ENCODE measurements around the gene B4GALNT4. TPM values are rescaled to one million over a fixed set of nuclear protein-coding genes. Genes with fewer than 3 reads are reported as not detected.
"Not testable (repeated sequence)": the region's sequence is repeated elsewhere in the genome, so short reads cannot be mapped to it uniquely, and the experiment has no call there.

The B4GALNT4 gene
- total RNA-seq, 1 donor from 2014 or later = 201 TPM

DNA sequence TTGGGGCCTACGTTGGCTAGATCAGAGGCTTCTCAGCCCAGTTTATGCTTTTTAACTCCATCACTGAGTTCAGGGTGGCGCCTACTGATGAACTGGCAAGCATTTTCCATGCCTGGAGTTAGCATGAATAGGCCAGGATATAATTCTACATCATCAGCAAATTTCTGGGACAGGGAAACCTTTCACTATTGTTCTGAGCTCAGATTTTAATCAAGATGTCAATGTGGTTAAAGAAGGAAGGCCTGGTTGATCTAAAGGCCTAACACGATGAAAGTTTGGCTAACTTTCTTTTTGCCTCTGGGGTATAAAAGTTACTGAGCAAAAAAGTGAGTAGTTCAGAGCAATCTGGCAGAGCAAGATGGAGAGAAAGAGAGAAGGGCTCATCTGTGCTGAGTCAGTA lies 27.0 kb upstream of the B4GALNT4 start:
- TF ChIP-seq, protein P1, sequence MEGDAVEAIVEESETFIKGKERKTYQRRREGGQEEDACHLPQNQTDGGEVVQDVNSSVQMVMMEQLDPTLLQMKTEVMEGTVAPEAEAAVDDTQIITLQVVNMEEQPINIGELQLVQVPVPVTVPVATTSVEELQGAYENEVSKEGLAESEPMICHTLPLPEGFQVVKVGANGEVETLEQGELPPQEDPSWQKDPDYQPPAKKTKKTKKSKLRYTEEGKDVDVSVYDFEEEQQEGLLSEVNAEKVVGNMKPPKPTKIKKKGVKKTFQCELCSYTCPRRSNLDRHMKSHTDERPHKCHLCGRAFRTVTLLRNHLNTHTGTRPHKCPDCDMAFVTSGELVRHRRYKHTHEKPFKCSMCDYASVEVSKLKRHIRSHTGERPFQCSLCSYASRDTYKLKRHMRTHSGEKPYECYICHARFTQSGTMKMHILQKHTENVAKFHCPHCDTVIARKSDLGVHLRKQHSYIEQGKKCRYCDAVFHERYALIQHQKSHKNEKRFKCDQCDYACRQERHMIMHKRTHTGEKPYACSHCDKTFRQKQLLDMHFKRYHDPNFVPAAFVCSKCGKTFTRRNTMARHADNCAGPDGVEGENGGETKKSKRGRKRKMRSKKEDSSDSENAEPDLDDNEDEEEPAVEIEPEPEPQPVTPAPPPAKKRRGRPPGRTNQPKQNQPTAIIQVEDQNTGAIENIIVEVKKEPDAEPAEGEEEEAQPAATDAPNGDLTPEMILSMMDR (conservative IDR thresholded peaks at IDR 0.05) = no peak
- Mint-ChIP-seq H3K9me3 (no peaks in the 10 kb centered on the region), H3K27me3 (ENCODE audit: low read depth) (no peaks in the 10 kb centered on the region), H3K27ac (ENCODE audit: unreplicated experiment) (peak overlapping the region; percentile 29), H3K4me1 (peaks cover 23% of the 10 kb centered on the region), H3K36me3 (ENCODE audit: low read depth) (no peaks in the 10 kb centered on the region), H3K4me3 (no peak overlapping the region)
- DNase-seq (ENCODE audit: low read depth, low spot score) = no peak

DNA sequence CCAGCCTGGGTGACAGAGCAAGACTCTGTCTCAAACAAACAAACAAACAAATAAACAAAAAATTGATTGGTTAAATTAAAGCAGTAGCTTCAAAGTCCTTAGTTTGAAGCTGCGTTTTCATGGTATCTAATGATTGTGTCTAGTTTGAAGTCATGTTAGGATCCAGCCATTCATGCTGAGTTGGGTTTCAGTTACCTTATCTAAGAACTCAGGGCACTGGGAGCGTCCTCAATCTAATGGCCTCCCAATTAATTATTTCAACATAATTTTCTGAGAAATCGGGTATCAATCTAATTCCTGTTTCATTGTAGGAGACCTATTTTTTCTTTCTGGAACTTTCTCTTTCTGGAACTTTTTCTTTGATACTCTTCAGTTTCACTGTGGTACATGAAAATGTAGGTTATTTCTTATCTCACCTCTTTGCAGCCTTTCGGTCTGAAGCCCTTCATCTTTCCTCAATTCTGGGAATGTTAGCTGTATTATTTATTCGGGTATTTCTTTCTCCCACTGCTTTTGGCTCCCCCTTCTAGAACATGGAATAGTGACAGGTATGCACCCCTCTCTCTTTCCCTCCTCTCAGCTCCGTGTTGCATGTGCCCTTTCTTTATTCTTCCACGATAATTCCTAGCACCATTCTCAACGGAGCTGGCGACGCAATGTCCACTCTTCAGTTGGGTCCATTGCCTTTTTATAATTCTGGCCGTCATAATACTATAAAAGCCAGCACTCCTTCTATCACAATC lies 24.3 kb upstream of the B4GALNT4 start:
- TF ChIP-seq, protein P1 (conservative IDR thresholded peaks at IDR 0.05) = no peak
- H3K4me1 Mint-ChIP-seq = peaks cover 23% of the 10 kb centered on the region
- no peak overlapping the region for H3K4me3 Mint-ChIP-seq
- DNase-seq (ENCODE audit: low read depth, low spot score) = no peak
- no peaks in the 10 kb centered on the region for H3K27me3 Mint-ChIP-seq (ENCODE audit: low read depth)
- H3K9me3 Mint-ChIP-seq = no peaks in the 10 kb centered on the region
- no peak overlapping the region for H3K27ac Mint-ChIP-seq (ENCODE audit: unreplicated experiment)
- H3K36me3 Mint-ChIP-seq (ENCODE audit: low read depth) = no peaks in the 10 kb centered on the region

DNA sequence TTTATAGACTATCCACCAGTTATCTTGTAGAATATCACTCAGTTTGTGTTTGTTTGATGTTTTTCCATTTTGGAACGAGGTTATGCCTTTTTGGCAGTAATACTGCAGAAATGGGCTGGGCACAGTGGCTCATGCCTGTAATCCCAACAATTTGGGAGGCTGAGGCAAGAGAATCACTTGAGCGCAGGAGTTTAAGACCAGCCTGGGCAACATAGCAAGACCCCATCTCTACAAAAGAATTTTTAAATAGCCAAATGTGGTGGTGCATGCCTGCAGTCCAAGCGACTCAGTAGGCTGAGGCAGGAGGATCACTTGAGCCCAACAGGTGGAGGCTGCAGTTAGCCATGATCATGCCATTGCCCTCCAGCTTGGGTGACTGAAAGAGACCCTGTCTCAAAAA lies 22.8 kb upstream of the B4GALNT4 start:
- no peak overlapping the region for H3K27ac Mint-ChIP-seq (ENCODE audit: unreplicated experiment)
- H3K27me3 Mint-ChIP-seq (ENCODE audit: low read depth) = no peaks in the 10 kb centered on the region
- no peaks in the 10 kb centered on the region for H3K36me3 Mint-ChIP-seq (ENCODE audit: low read depth)
- TF ChIP-seq, protein P1 (conservative IDR thresholded peaks at IDR 0.05) = no peak
- peaks cover 16% of the 10 kb centered on the region for H3K4me1 Mint-ChIP-seq
- no peak for DNase-seq (ENCODE audit: low read depth, low spot score)
- H3K4me3 Mint-ChIP-seq = no peak overlapping the region
- H3K9me3 Mint-ChIP-seq = no peaks in the 10 kb centered on the region

DNA sequence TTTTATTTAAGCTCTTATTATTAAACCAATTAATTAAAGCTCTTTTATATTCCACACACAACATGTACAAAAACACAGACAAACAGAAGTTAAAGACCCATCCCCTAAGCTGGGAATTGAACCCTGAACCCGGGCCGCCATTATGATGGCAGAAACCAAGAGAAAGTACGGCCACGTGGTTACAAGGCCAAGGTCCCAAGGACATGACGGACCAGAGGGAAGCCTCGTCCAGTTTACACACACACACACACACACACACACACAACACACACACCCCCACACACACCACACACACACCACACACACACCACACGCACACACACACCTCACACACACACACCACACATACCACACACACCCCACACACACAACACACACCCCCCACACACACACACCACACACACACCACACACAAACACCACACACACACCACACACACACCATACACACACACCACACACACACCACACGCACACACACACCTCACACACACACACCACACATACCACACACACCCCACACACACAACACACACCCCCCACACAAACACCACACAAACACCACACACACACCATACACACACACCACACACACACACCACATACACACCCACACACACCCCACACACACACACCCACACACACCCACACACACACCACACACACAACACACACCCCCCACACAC lies 19.9 kb upstream of the B4GALNT4 start:
- DNase-seq (ENCODE audit: low read depth, low spot score); H3K36me3 Mint-ChIP-seq (ENCODE audit: low read depth); H3K27ac Mint-ChIP-seq (ENCODE audit: unreplicated experiment); H3K4me3 Mint-ChIP-seq; H3K9me3 Mint-ChIP-seq; H3K27me3 Mint-ChIP-seq (ENCODE audit: low read depth): not testable (repeated sequence)
- H3K4me1 Mint-ChIP-seq = peaks cover 29% of the 10 kb centered on the region

DNA sequence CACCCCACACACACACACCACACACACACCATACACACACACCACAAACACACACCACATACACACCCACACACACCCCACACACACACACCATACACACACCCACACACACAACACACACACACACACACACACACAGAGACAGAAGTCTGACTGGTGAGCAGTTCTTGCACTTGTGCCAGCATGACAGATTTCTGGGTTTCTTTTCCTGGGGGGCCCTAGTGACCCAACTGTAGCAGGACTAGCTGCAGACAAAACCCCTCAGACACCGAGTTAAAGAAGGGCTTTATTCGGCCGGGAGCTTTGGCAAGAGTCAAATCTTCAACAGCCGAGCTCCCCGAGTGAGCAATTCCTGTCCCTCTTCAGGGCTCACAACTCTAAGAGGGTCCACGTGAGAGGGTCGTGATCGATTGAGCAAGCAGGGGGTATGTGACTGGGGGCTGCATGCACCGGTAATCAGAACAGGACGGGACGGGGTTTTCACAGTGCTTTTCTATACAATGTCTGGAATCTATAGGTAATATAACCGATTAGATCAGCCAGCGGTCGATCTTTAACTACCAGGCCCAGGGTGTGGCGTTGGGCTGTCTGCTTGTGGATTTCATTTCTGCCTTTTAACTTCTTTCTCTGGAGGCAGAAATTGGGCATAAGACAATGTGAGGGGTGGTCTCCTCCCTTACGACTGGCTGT lies 19.1 kb upstream of the B4GALNT4 start:
- peaks cover 33% of the 10 kb centered on the region for H3K4me1 Mint-ChIP-seq
- not testable (repeated sequence) for DNase-seq (ENCODE audit: low read depth, low spot score)

DNA sequence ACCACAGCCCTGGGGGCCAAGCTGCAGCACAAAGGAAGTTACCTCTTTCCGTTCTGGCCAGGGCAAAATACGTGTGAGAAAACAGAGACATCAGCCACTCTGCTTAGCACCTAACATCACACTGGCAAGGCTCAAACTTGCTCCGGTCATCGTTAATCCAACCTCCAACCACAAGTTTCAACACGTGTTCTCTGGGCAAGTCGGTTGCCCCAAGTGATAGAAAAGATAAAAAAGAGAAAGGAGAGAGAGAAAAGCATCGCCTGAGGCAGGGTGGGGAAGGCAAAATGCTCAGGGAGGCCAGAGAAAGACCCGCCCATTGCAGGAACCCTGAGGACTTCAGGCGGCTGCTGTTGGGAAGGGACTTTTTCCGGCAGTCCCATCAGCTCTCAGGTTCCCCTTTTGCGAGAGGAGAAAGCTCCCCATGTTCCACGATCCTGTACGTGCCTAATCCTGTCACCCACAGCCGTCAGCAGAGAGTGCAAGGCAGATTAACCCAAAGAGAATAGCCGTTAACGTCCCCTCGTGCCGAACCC lies 18.5 kb upstream of the B4GALNT4 start:
- Mint-ChIP-seq H3K27ac (ENCODE audit: unreplicated experiment) (no peak overlapping the region), H3K4me3 (no peak overlapping the region), H3K27me3 (ENCODE audit: low read depth) (no peaks in the 10 kb centered on the region), H3K36me3 (ENCODE audit: low read depth) (no peaks in the 10 kb centered on the region), H3K9me3 (no peaks in the 10 kb centered on the region), H3K4me1 (peaks cover 36% of the 10 kb centered on the region)
- no peak for DNase-seq (ENCODE audit: low read depth, low spot score)
- TF ChIP-seq, protein P1 (conservative IDR thresholded peaks at IDR 0.05) = no peak

More for the DNA sequence above, 19.1 kb upstream of the B4GALNT4 start:
- not testable (repeated sequence) for H3K27me3 Mint-ChIP-seq (ENCODE audit: low read depth); H3K36me3 Mint-ChIP-seq (ENCODE audit: low read depth); H3K9me3 Mint-ChIP-seq
- Mint-ChIP-seq H3K27ac (ENCODE audit: unreplicated experiment) (peak overlapping the region; percentile 75), H3K4me3 (peak overlapping the region; percentile 7)

All from neural crest cell (in vitro differentiated cells).